ENCODE data around the gene SLC15A1.

The SLC15A1 gene

DNA sequence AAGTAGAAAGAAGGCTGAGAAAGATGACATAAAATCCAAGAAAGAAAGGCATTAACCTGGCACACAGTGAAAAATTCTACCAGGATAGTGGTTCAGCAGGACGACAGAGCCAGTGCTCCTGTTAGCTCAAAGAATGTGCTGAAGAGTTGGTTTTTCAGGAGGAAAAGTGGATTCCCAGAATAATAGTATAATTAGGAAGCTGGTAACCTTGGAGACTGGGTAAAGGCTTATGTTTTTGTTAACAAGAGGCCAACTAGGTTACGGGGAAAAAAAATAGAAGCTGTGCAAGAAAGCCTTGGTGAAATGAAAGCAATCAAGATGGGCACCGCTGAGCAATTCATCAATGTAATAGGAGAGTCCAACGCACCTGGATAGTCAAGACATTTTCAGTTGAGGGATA, 54.7 kb downstream of the SLC15A1 start:
- H3K4me1 ChIP-seq (ENCODE audit: control insufficient read depth in 1 of 2, insufficient read depth in 2 of 2, low read length in 2 of 2): no peaks in the 10 kb centered on the region
- no peaks in the 10 kb centered on the region for H3K9me3 ChIP-seq (ENCODE audit: insufficient read depth, low read depth, low read length)
- no peak overlapping the region for H4K8ac ChIP-seq (ENCODE audit: low read depth, low read length)
- H3K14ac ChIP-seq (ENCODE audit: low read length): no peak overlapping the region
- H2AFZ ChIP-seq (ENCODE audit: insufficient read depth, low read length, poor library complexity): no peak overlapping the region
- H4K91ac ChIP-seq (ENCODE audit: low read depth, low read length): no peak overlapping the region
- H3K36me3 ChIP-seq (ENCODE audit: control insufficient read depth in 1 of 2, insufficient read depth in 2 of 2, low read length in 2 of 2): no peaks in the 10 kb centered on the region
- no peak overlapping the region for H3K4me2 ChIP-seq (ENCODE audit: low read length)
- no peaks in the 10 kb centered on the region for H3K27me3 ChIP-seq (ENCODE audit: insufficient read depth, low read length)
- H2AK5ac ChIP-seq (ENCODE audit: low read length): no peak overlapping the region
- no peak overlapping the region for H4K12ac ChIP-seq (ENCODE audit: low read depth, low read length)
- no peaks in the 10 kb centered on the region for H3K79me1 ChIP-seq (ENCODE audit: low read length)
- no CpG with 5 or more reads among the region's 4 CpGs for WGBS (ENCODE audit: extremely low coverage, insufficient coverage, insufficient read length)
- H3K23ac ChIP-seq (ENCODE audit: low read length): no peak overlapping the region
- H3K27ac ChIP-seq (ENCODE audit: low read depth, low read length): no peak overlapping the region
- no peak overlapping the region for H2BK5ac ChIP-seq (ENCODE audit: low read depth, low read length, poor library complexity)
- H3K4ac ChIP-seq (ENCODE audit: low read depth, low read length): no peak overlapping the region
- H3K18ac ChIP-seq (ENCODE audit: low read length): no peak overlapping the region
- H2BK120ac ChIP-seq (ENCODE audit: insufficient read depth, low read length, poor library complexity): no peak overlapping the region
- H3K79me2 ChIP-seq (ENCODE audit: control insufficient read depth, insufficient read depth, low read length, poor library complexity): no peaks in the 10 kb centered on the region
- H3K4me3 ChIP-seq (ENCODE audit: low read depth, low read length): no peak overlapping the region
- no peak for DNase-seq
- H3K9ac ChIP-seq (ENCODE audit: low read length): no peak overlapping the region
- no peak overlapping the region for H2BK12ac ChIP-seq (ENCODE audit: low read length)

DNA sequence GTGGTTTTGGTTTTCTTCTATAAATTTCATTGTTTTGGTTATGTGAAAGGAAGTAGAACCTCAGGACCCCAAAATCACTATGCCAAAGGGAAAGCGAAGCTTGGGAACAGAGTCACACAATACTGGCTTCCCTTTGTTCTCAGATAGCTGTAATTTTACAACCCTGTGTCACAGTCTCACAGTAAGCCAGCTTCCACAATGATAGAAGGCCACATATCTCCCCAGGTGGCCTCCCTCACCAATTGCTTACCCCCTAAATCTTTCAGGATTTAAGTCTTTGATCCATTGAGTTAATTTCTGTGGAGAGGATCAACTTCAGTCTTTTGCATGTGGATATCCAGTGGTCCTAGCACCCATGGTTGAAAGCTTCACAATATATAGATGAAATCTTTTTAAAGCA, 58.7 kb downstream of the SLC15A1 start:
- Histone ChIP-seq H2BK5ac (ENCODE audit: low read depth, low read length, poor library complexity) (no peak overlapping the region), H3K18ac (ENCODE audit: low read length) (no peak overlapping the region), H3K4me2 (ENCODE audit: low read length) (no peak overlapping the region), H3K4ac (ENCODE audit: low read depth, low read length) (no peak overlapping the region), H3K9ac (ENCODE audit: low read length) (no peak overlapping the region), H3K79me1 (ENCODE audit: low read length) (no peaks in the 10 kb centered on the region), H4K8ac (ENCODE audit: low read depth, low read length) (no peak overlapping the region), H3K36me3 (ENCODE audit: control insufficient read depth in 1 of 2, insufficient read depth in 2 of 2, low read length in 2 of 2) (no peaks in the 10 kb centered on the region), H3K4me1 (ENCODE audit: control insufficient read depth in 1 of 2, insufficient read depth in 2 of 2, low read length in 2 of 2) (no peaks in the 10 kb centered on the region), H2AK5ac (ENCODE audit: low read length) (no peak overlapping the region), H3K14ac (ENCODE audit: low read length) (no peak overlapping the region), H2BK12ac (ENCODE audit: low read length) (no peak overlapping the region), H3K9me3 (ENCODE audit: insufficient read depth, low read depth, low read length) (no peaks in the 10 kb centered on the region), H3K79me2 (ENCODE audit: control insufficient read depth, insufficient read depth, low read length, poor library complexity) (no peaks in the 10 kb centered on the region), H3K23ac (ENCODE audit: low read length) (no peak overlapping the region), H2BK120ac (ENCODE audit: insufficient read depth, low read length, poor library complexity) (no peak overlapping the region), H4K91ac (ENCODE audit: low read depth, low read length) (no peak overlapping the region), H3K27ac (ENCODE audit: low read depth, low read length) (no peak overlapping the region), H2AFZ (ENCODE audit: insufficient read depth, low read length, poor library complexity) (no peak overlapping the region), H3K4me3 (ENCODE audit: low read depth, low read length) (no peak overlapping the region), H4K12ac (ENCODE audit: low read depth, low read length) (no peak overlapping the region), H3K27me3 (ENCODE audit: insufficient read depth, low read length) (no peaks in the 10 kb centered on the region)
- WGBS (ENCODE audit: extremely low coverage, insufficient coverage, insufficient read length): no CpG with 5 or more reads among the region's 1 CpG
- DNase-seq: no peak

DNA sequence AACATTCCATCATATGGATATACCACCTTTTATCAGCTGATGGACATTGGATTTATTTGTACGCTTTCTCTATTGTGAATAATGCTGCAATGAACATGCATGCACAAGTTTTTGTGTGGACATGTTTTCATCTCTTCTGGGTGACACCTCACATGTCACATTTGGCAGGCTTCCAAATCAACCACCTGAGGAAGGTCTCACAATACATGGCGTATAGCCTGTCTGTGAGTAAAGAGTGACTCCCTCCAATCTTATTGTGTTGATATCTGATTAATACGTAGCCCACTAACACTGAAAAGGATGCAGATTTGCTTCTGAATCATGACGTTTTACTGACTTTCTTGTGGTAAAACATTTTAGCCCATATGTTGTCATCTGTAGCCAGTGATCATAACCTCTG, 61.1 kb downstream of the SLC15A1 start:
- Histone ChIP-seq H3K23ac (ENCODE audit: low read length) (no peak overlapping the region), H3K27ac (ENCODE audit: low read depth, low read length) (no peak overlapping the region), H3K18ac (ENCODE audit: low read length) (no peak overlapping the region), H3K79me2 (ENCODE audit: control insufficient read depth, insufficient read depth, low read length, poor library complexity) (no peaks in the 10 kb centered on the region), H3K36me3 (ENCODE audit: control insufficient read depth in 1 of 2, insufficient read depth in 2 of 2, low read length in 2 of 2) (no peaks in the 10 kb centered on the region), H3K9ac (ENCODE audit: low read length) (no peak overlapping the region), H3K79me1 (ENCODE audit: low read length) (no peaks in the 10 kb centered on the region), H4K12ac (ENCODE audit: low read depth, low read length) (no peak overlapping the region), H2AK5ac (ENCODE audit: low read length) (no peak overlapping the region), H2AFZ (ENCODE audit: insufficient read depth, low read length, poor library complexity) (no peak overlapping the region), H4K91ac (ENCODE audit: low read depth, low read length) (no peak overlapping the region), H3K4me1 (ENCODE audit: control insufficient read depth in 1 of 2, insufficient read depth in 2 of 2, low read length in 2 of 2) (no peaks in the 10 kb centered on the region), H3K4me3 (ENCODE audit: low read depth, low read length) (no peak overlapping the region), H2BK5ac (ENCODE audit: low read depth, low read length, poor library complexity) (no peak overlapping the region), H3K14ac (ENCODE audit: low read length) (no peak overlapping the region), H3K9me3 (ENCODE audit: insufficient read depth, low read depth, low read length) (no peaks in the 10 kb centered on the region), H2BK120ac (ENCODE audit: insufficient read depth, low read length, poor library complexity) (no peak overlapping the region), H3K4ac (ENCODE audit: low read depth, low read length) (no peak overlapping the region), H2BK12ac (ENCODE audit: low read length) (no peak overlapping the region), H4K8ac (ENCODE audit: low read depth, low read length) (no peak overlapping the region), H3K27me3 (ENCODE audit: insufficient read depth, low read length) (no peaks in the 10 kb centered on the region), H3K4me2 (ENCODE audit: low read length) (no peak overlapping the region)
- DNase-seq: no peak
- no CpG with 5 or more reads among the region's 4 CpGs for WGBS (ENCODE audit: extremely low coverage, insufficient coverage, insufficient read length)

DNA sequence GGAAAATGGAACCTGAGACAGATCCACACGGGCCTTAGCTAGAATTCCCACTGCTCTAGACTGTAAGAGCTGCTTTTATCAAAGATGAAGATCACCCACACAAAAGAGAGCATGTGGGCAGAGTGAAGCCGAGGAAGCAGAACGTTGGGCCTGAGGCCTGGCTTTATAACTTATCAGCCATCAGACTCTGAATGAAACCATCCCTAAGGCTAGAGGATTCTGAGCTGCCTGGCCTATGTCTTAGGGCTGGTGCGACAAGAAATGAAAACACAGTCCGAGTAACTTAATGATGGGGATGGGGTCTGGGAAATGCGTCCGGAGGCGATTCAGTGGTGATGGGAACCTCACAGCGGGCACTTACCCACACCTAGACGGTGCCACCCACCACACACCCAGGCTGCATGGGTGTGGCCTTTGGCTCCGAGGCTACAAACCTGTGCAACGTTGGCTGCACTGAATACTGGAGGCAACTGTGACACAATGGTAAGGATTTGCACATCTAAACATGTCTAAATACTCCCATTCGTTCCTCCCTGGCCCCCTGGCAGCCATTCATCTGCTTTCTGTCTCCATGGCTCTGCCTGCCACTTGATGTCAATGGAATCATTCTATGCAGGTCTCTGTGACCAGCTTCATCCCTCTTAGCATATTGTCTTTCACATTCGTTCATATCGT, 62.0 kb downstream of the SLC15A1 start:
- DNase-seq: peak in 1 of 2 donors; percentile 13
- no peak overlapping the region for H4K91ac ChIP-seq (ENCODE audit: low read depth, low read length)
- H2BK120ac ChIP-seq (ENCODE audit: insufficient read depth, low read length, poor library complexity): no peak overlapping the region
- no peaks in the 10 kb centered on the region for H3K79me2 ChIP-seq (ENCODE audit: control insufficient read depth, insufficient read depth, low read length, poor library complexity)
- H2BK12ac ChIP-seq (ENCODE audit: low read length): no peak overlapping the region
- no peaks in the 10 kb centered on the region for H3K4me1 ChIP-seq (ENCODE audit: control insufficient read depth in 1 of 2, insufficient read depth in 2 of 2, low read length in 2 of 2)
- no peak overlapping the region for H3K23ac ChIP-seq (ENCODE audit: low read length)
- H3K4ac ChIP-seq (ENCODE audit: low read depth, low read length): no peak overlapping the region
- WGBS (ENCODE audit: extremely low coverage, insufficient coverage, insufficient read length): no CpG with 5 or more reads among the region's 15 CpGs
- H4K8ac ChIP-seq (ENCODE audit: low read depth, low read length): no peak overlapping the region
- no peak overlapping the region for H3K27ac ChIP-seq (ENCODE audit: low read depth, low read length)
- no peak overlapping the region for H2BK5ac ChIP-seq (ENCODE audit: low read depth, low read length, poor library complexity)
- H3K18ac ChIP-seq (ENCODE audit: low read length): no peak overlapping the region
- no peak overlapping the region for H2AK5ac ChIP-seq (ENCODE audit: low read length)
- H3K9ac ChIP-seq (ENCODE audit: low read length): no peak overlapping the region
- H3K4me3 ChIP-seq (ENCODE audit: low read depth, low read length): no peak overlapping the region
- H3K14ac ChIP-seq (ENCODE audit: low read length): no peak overlapping the region
- no peak overlapping the region for H3K4me2 ChIP-seq (ENCODE audit: low read length)
- H4K12ac ChIP-seq (ENCODE audit: low read depth, low read length): no peak overlapping the region
- no peaks in the 10 kb centered on the region for H3K9me3 ChIP-seq (ENCODE audit: insufficient read depth, low read depth, low read length)
- no peaks in the 10 kb centered on the region for H3K27me3 ChIP-seq (ENCODE audit: insufficient read depth, low read length)
- H3K36me3 ChIP-seq (ENCODE audit: control insufficient read depth in 1 of 2, insufficient read depth in 2 of 2, low read length in 2 of 2): no peaks in the 10 kb centered on the region
- H2AFZ ChIP-seq (ENCODE audit: insufficient read depth, low read length, poor library complexity): no peak overlapping the region
- H3K79me1 ChIP-seq (ENCODE audit: low read length): no peaks in the 10 kb centered on the region

Measured in trophoblast cell (in vitro differentiated cells and primary cell).